ENCODE data around the gene SMG6. TPM values are rescaled to one million over a fixed set of nuclear protein-coding genes. Genes with fewer than 3 reads are reported as not detected.

Gene SMG6
- total and polyA plus RNA-seq, 2 experiments from 2014 or later, result 11.9 to 19.9 TPM

DNA sequence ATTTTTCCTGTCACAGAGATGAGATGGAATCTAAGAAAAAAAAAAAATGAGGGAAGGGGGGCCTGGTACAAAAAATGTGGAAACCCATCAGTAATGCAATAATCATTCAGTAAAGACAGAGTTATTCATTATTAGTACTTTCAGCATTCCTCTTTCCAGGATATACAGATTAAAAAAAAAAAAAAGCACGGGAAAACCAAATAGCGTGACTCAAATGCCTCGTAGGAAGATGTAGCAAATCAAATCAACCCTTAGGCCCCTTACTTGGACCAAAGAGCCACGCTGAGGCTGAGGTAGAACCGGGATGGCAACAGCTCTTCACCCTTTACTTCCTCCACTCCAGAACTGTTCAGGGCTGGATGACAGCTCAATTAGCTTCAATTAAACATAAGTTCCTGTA lies 52.5 kb downstream of the SMG6 start:
- Histone ChIP-seq H3K36me3 (replicated peaks; ENCODE audit: insufficient read depth, low read depth) (no peaks in the 10 kb centered on the region), H3K27ac (no peak overlapping the region), H2AFZ (no peak overlapping the region), H3K9me3 (ENCODE audit: low read depth) (no peaks in the 10 kb centered on the region), H3K79me2 (peaks cover 2% of the 10 kb centered on the region), H3K4me1 (ENCODE audit: insufficient read depth) (no peaks in the 10 kb centered on the region), H3K27me3 (no peaks in the 10 kb centered on the region), H3K9me2 (replicated peaks; ENCODE audit: insufficient read depth) (no peaks in the 10 kb centered on the region), H3K4me3 (no peak overlapping the region), H4K20me1 (ENCODE audit: insufficient read depth, poor library complexity, severe bottlenecking) (no peaks in the 10 kb centered on the region), H3K4me2 (no peak overlapping the region)
- 93% methylated on average over 5 of the region's 5 CpGs for WGBS (ENCODE audit: low lambda C conversion rate, missing lambda C conversion rate)
- DNase-seq (ENCODE audit: low spot score), result no peak
- TF ChIP-seq EZH2 (IDR thresholded peaks at IDR 0.05; ENCODE audit: borderline replicate concordance) (no peak), EZH2phosphoT487 (IDR thresholded peaks at IDR 0.05; ENCODE audit: low read depth, severe bottlenecking, unreplicated experiment) (no peak)
- TF ChIP-seq, protein P1, sequence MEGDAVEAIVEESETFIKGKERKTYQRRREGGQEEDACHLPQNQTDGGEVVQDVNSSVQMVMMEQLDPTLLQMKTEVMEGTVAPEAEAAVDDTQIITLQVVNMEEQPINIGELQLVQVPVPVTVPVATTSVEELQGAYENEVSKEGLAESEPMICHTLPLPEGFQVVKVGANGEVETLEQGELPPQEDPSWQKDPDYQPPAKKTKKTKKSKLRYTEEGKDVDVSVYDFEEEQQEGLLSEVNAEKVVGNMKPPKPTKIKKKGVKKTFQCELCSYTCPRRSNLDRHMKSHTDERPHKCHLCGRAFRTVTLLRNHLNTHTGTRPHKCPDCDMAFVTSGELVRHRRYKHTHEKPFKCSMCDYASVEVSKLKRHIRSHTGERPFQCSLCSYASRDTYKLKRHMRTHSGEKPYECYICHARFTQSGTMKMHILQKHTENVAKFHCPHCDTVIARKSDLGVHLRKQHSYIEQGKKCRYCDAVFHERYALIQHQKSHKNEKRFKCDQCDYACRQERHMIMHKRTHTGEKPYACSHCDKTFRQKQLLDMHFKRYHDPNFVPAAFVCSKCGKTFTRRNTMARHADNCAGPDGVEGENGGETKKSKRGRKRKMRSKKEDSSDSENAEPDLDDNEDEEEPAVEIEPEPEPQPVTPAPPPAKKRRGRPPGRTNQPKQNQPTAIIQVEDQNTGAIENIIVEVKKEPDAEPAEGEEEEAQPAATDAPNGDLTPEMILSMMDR (IDR thresholded peaks at IDR 0.05; ENCODE audit: poor library complexity), result no peak

DNA sequence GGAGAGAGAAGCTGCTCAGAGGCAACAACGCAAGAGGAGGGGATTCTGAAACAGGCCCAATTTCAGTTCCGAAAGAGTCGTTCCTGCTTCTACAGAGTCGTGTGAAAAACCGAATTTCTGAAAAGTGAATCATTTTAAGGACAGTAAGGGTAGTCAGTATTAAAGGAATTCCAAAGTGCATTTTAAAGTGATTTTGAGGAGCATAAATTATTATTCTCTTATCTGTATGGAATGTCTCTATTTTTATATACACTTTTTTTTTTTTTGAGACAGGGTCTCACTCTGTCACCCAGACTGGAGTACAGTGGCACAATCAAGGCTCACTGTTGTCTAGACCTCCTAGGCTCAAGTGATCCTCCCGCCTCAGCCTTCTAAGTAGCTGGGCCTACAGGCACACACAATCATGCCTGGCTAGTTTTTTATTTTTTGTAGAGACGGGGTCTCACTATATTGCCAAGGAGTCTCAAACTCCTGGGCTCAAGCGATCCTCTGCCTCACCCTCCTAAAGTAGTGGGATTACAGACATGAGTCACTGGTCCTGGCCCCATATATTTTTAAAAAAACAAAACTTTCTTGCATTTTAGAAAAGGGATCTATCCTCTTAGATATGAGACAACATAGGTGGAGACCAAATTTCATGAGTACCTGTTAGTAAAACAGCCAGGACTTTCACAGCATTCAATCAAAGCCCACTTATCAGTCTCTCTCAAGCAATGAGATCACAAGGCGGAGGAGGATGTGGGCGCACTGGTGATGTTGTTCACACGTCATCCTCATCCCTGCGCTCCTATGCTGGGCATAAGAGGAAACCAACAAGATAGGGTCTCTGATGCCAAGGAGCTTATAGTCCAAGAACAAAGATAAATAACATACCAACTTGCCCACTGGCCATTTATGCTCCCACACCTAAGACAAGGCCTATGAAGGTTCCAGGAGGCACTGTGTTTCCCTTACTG lies 53.2 kb downstream of the SMG6 start:
- no peak overlapping the region for H3K4me2 ChIP-seq
- H3K36me3 ChIP-seq (replicated peaks; ENCODE audit: insufficient read depth, low read depth), result no peaks in the 10 kb centered on the region
- H3K27ac ChIP-seq, result no peak overlapping the region
- H4K20me1 ChIP-seq (ENCODE audit: insufficient read depth, poor library complexity, severe bottlenecking), result no peaks in the 10 kb centered on the region
- H3K27me3 ChIP-seq, result no peaks in the 10 kb centered on the region
- H3K9me3 ChIP-seq (ENCODE audit: low read depth), result no peaks in the 10 kb centered on the region
- TF ChIP-seq EZH2phosphoT487 (IDR thresholded peaks at IDR 0.05; ENCODE audit: low read depth, severe bottlenecking, unreplicated experiment), result no peak
- no peak for TF ChIP-seq EZH2 (IDR thresholded peaks at IDR 0.05; ENCODE audit: borderline replicate concordance)
- TF ChIP-seq, protein P1 (IDR thresholded peaks at IDR 0.05; ENCODE audit: poor library complexity), result no peak
- H2AFZ ChIP-seq, result no peak overlapping the region
- no peaks in the 10 kb centered on the region for H3K4me1 ChIP-seq (ENCODE audit: insufficient read depth)
- DNase-seq (ENCODE audit: low spot score), result no peak
- no peak overlapping the region for H3K4me3 ChIP-seq
- 93% methylated on average over 12 of the region's 12 CpGs for WGBS (ENCODE audit: low lambda C conversion rate, missing lambda C conversion rate)
- H3K9me2 ChIP-seq (replicated peaks; ENCODE audit: insufficient read depth), result no peaks in the 10 kb centered on the region
- H3K79me2 ChIP-seq, result peaks cover 2% of the 10 kb centered on the region

DNA sequence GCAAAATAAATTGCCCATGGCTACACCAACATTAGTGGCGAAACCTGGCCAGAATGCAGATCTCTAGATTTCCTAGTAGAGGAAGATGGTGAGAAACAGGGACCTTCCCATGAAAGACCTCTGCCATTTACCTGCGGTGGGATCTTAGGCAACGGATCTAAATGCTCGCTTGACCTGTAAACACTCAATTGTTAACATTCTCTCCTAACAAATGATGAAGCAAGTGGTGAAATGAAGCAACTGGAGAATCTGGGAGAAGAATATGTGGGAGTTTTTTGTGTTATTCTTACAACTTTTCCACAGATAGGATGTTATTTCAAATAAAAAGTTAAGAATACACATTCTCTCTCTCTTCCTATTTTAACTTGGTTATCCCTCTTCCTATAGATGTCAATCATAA lies 56.6 kb downstream of the SMG6 start:
- no peaks in the 10 kb centered on the region for H3K9me2 ChIP-seq (replicated peaks; ENCODE audit: insufficient read depth)
- H3K4me3 ChIP-seq, result no peak overlapping the region
- TF ChIP-seq, protein P1 (IDR thresholded peaks at IDR 0.05; ENCODE audit: poor library complexity), result no peak
- TF ChIP-seq EZH2phosphoT487 (IDR thresholded peaks at IDR 0.05; ENCODE audit: low read depth, severe bottlenecking, unreplicated experiment), result no peak
- no peak for TF ChIP-seq EZH2 (IDR thresholded peaks at IDR 0.05; ENCODE audit: borderline replicate concordance)
- no peak overlapping the region for H3K4me2 ChIP-seq
- no peaks in the 10 kb centered on the region for H3K9me3 ChIP-seq (ENCODE audit: low read depth)
- H3K79me2 ChIP-seq, result no peaks in the 10 kb centered on the region
- H2AFZ ChIP-seq, result no peak overlapping the region
- H3K27me3 ChIP-seq, result no peaks in the 10 kb centered on the region
- H3K36me3 ChIP-seq (replicated peaks; ENCODE audit: insufficient read depth, low read depth), result no peaks in the 10 kb centered on the region
- H3K4me1 ChIP-seq (ENCODE audit: insufficient read depth), result no peaks in the 10 kb centered on the region
- H4K20me1 ChIP-seq (ENCODE audit: insufficient read depth, poor library complexity, severe bottlenecking), result no peaks in the 10 kb centered on the region
- no peak for DNase-seq (ENCODE audit: low spot score)
- H3K27ac ChIP-seq, result no peak overlapping the region
- WGBS (ENCODE audit: low lambda C conversion rate, missing lambda C conversion rate), result 87% methylated on average over 4 of the region's 4 CpGs

Measured in hepatocyte (in vitro differentiated cells).